Liver (tissue), 9 donors: Measurements from ENCODE around the gene CHSY1. TPM values are rescaled to one million over a fixed set of nuclear protein-coding genes. Genes with fewer than 3 reads are reported as not detected.
A peak's percentile ranks its signal among the peaks of the same experiment; 100 is the strongest.

ENCODE experiments used
- DNase-seq: peaks from one replicate; pipeline ENCODE4 v3.0.0-alpha.2; 2017; ENCODE audit warnings: low spot score
- H3K27ac ChIP-seq, 2 donors: one replicate each; pipeline ENCODE4 v1.7.0; 2013; ENCODE audit warnings: inconsistent platforms in 2 of 2, low read length in 2 of 2, control low read depth in 1 of 2, low read depth in 1 of 2, mild to moderate bottlenecking in 1 of 2
- H3K27me3 ChIP-seq, 4 donors: one replicate each; pipeline versions ENCODE4 v1.6.1 to v1.7.0; 2013; ENCODE audit warnings: low read length in 3 of 4, inconsistent platforms in 1 of 4, mild to moderate bottlenecking in 1 of 4, moderate library complexity in 1 of 4; ENCODE audit not compliant: control insufficient read depth in 4 of 4, insufficient read depth in 4 of 4
- H3K36me3 ChIP-seq, 4 donors: one replicate each; pipeline versions ENCODE4 v1.6.1 to v1.7.0; 2013; ENCODE audit warnings: low read length in 3 of 4, mild to moderate bottlenecking in 3 of 4, low read depth in 1 of 4, moderate library complexity in 1 of 4; ENCODE audit not compliant: control insufficient read depth in 4 of 4, insufficient read depth in 3 of 4
- H3K4me1 ChIP-seq, 4 donors: one replicate each; pipeline versions ENCODE4 v1.6.1 to v1.7.0; 2013; ENCODE audit warnings: low read length in 3 of 4, mild to moderate bottlenecking in 3 of 4, moderate library complexity in 1 of 4; ENCODE audit not compliant: control insufficient read depth in 4 of 4, insufficient read depth in 4 of 4
- H3K4me3 ChIP-seq, 3 donors: one replicate each; pipeline versions ENCODE4 v1.6.1 to v1.7.0; 2013; ENCODE audit warnings: low read length in 3 of 3, control low read depth in 1 of 3, low read depth in 1 of 3, mild to moderate bottlenecking in 1 of 3
- H3K9ac ChIP-seq, 2 donors: one replicate each; pipeline ENCODE4 v1.7.0; 2013; ENCODE audit warnings: low read length in 2 of 2, mild to moderate bottlenecking in 2 of 2, moderate library complexity in 2 of 2, control low read depth in 1 of 2, low read depth in 1 of 2
- H3K9me3 ChIP-seq, 4 donors: one replicate each; pipeline versions ENCODE4 v1.6.1 to v1.7.0; 2013; ENCODE audit warnings: low read length in 3 of 4; ENCODE audit not compliant: control insufficient read depth in 4 of 4
- ATF3 ChIP-seq: IDR thresholded peaks from 2 replicates; pipeline ENCODE4 v1.6.1; 2016; ENCODE audit warnings: antibody characterized with exemption
- CTCF ChIP-seq: fragments of 150-350 bp; IDR thresholded peaks from 2 replicates; pipeline ENCODE4 v1.5.1; 2017; ENCODE audit warnings: improper control_type of control experiment, low read depth, low read length; ENCODE audit not compliant: missing input control
- EGR1 ChIP-seq, 2 donors: IDR thresholded peaks; 2 replicates each; pipeline ENCODE4 v1.6.1; 2016 to 2018; ENCODE audit warnings: antibody characterized with exemption in 2 of 2, low read depth in 2 of 2
- FOXA1 ChIP-seq: IDR thresholded peaks from 2 replicates; pipeline ENCODE4 v1.6.1; 2016; ENCODE audit warnings: antibody characterized with exemption
- FOXA2 ChIP-seq: IDR thresholded peaks from 2 replicates; pipeline ENCODE4 v1.6.1; 2016; ENCODE audit warnings: antibody characterized with exemption
- GABPA ChIP-seq, 2 donors: IDR thresholded peaks in 1 of 2; conservative IDR thresholded peaks in 1 of 2; 2 replicates each; pipeline ENCODE4 v1.6.1; 2016; ENCODE audit warnings: antibody characterized with exemption in 2 of 2, mild to moderate bottlenecking in 1 of 2, moderate library complexity in 1 of 2
- HNF4A ChIP-seq, 2 donors: conservative IDR thresholded peaks; 2 replicates each; pipeline ENCODE4 v1.6.1; 2016; ENCODE audit warnings: antibody characterized with exemption in 2 of 2, mild to moderate bottlenecking in 2 of 2
- HNF4G ChIP-seq: IDR thresholded peaks from 2 replicates; pipeline ENCODE4 v1.6.1; 2016; ENCODE audit warnings: antibody characterized with exemption
- JUND ChIP-seq, 2 donors: IDR thresholded peaks; 2 replicates each; pipeline ENCODE4 v1.6.1; 2016; ENCODE audit warnings: antibody characterized with exemption in 2 of 2
- MAX ChIP-seq: IDR thresholded peaks from 2 replicates; pipeline ENCODE4 v1.6.1; 2016; ENCODE audit warnings: antibody characterized with exemption
- NR2F2 ChIP-seq: IDR thresholded peaks from 2 replicates; pipeline ENCODE4 v1.6.1; 2016; ENCODE audit warnings: antibody characterized with exemption
- RAD21 ChIP-seq, 2 donors: IDR thresholded peaks; 2 replicates each; pipeline ENCODE4 v1.6.1; 2016; ENCODE audit warnings: antibody characterized with exemption in 2 of 2, mild to moderate bottlenecking in 2 of 2
- REST ChIP-seq: IDR thresholded peaks from 2 replicates; pipeline ENCODE4 v1.6.1; 2016; ENCODE audit warnings: antibody characterized with exemption, mild to moderate bottlenecking
- RXRA ChIP-seq, 2 donors: IDR thresholded peaks; 2 replicates each; pipeline ENCODE4 v1.6.1; 2017 to 2018; ENCODE audit warnings: antibody characterized with exemption in 2 of 2, mild to moderate bottlenecking in 1 of 2
- SP1 ChIP-seq: IDR thresholded peaks from 2 replicates; pipeline ENCODE4 v1.6.1; 2018; ENCODE audit warnings: antibody characterized with exemption, mild to moderate bottlenecking
- TAF1 ChIP-seq: conservative IDR thresholded peaks from 2 replicates; pipeline ENCODE4 v1.6.1; 2016; ENCODE audit warnings: antibody characterized with exemption, mild to moderate bottlenecking
- YY1 ChIP-seq: IDR thresholded peaks from 2 replicates; pipeline ENCODE4 v1.6.1; 2016; ENCODE audit warnings: antibody characterized with exemption, mild to moderate bottlenecking
- ZBTB33 ChIP-seq: IDR thresholded peaks from 2 replicates; pipeline ENCODE4 v1.6.1; 2016; ENCODE audit warnings: antibody characterized with exemption
- WGBS: extraction: QIAGEN DNeasy Blood & Tissue Kit; methylation state at CpG from one replicate; pipeline ENCODE4 v1.1.7; 2013; 5-methylcytosine and 5-hydroxymethylcytosine counted together
- polyA plus RNA-seq, 2 donors: library from polyadenylated mRNA; stranded (reverse) in 1 of 2; unstranded in 1 of 2; fragments of 200-250 nt in 1 of 2; fragments of >200 nt in 1 of 2; fragmentation: Nextera tagmentation in 1 of 2; extraction: Ambion mirVana in 1 of 2; gene quantifications; one replicate each; pipeline versions ENCODE4 v1.2.1 to v1.2.3, GENCODE V29; 2013 to 2015
- total RNA-seq, 2 donors: library from RNA; depleted of rRNA; stranded (reverse); fragments of >200 nt; gene quantifications; one replicate each; pipeline ENCODE4 v1.2.3, GENCODE V29; 2014
- donor health status: healthy.
- donor health status: healthy.
- donor health status: healthy.
- donor health status: healthy.
- donor health status: healthy.

The CHSY1 gene
- total and polyA plus RNA-seq, 4 donors: 1.4 to 12.3 (median 6.6) TPM

- H3K27me3 ChIP-seq: no peaks in the 10 kb centered on the region
- WGBS: 35% methylated on average over 2 of the region's 2 CpGs
- H3K4me3 ChIP-seq: no peak overlapping the region
- TF ChIP-seq ATF3 (no peak), RAD21 (IDR thresholded peaks at IDR 0.05) (no peak), TAF1 (no peak), HNF4G (peak; percentile 44), HNF4A (conservative IDR thresholded peaks at IDR 0.05) (peak; percentile 73 to 84), SP1 (peak; percentile 65), FOXA2 (peak; percentile 45), FOXA1 (no peak), RXRA (IDR thresholded peaks at IDR 0.05) (peak; percentile 38 to 70), GABPA (IDR thresholded peaks at IDR 0.05 in 1 of 2, conservative IDR thresholded peaks at IDR 0.05 in 1 of 2) (no peak), REST (no peak), ZBTB33 (no peak), MAX (no peak), EGR1 (IDR thresholded peaks at IDR 0.05; ENCODE audit: low read depth in 2 of 2) (no peak), CTCF (no peak), JUND (IDR thresholded peaks at IDR 0.05) (no peak), YY1 (peak; percentile 23), NR2F2 (peak; percentile 33)
- no peak for DNase-seq
- H3K9me3 ChIP-seq: no peaks in the 10 kb centered on the region
- H3K9ac ChIP-seq: no peak overlapping the region
- peaks cover 4 to 32% (median 23%) of the 10 kb centered on the region in 4 donors for H3K36me3 ChIP-seq
- H3K4me1 ChIP-seq: peaks cover 2 to 28% (median 14%) of the 10 kb centered on the region in 4 donors
- H3K27ac ChIP-seq: peak overlapping the region; percentile 21 to 51
Observed at GRCh38 chr15:101280007-101280406, 28.2 kb upstream of the CHSY1 start.
